Measurements from ENCODE around the gene TOP3B. TPM values are rescaled to one million over a fixed set of nuclear protein-coding genes. Genes with fewer than 3 reads are reported as not detected.

TOP3B gene
- polyA plus RNA-seq, 1 donor from 2014 or later = 33.7 TPM

DNA sequence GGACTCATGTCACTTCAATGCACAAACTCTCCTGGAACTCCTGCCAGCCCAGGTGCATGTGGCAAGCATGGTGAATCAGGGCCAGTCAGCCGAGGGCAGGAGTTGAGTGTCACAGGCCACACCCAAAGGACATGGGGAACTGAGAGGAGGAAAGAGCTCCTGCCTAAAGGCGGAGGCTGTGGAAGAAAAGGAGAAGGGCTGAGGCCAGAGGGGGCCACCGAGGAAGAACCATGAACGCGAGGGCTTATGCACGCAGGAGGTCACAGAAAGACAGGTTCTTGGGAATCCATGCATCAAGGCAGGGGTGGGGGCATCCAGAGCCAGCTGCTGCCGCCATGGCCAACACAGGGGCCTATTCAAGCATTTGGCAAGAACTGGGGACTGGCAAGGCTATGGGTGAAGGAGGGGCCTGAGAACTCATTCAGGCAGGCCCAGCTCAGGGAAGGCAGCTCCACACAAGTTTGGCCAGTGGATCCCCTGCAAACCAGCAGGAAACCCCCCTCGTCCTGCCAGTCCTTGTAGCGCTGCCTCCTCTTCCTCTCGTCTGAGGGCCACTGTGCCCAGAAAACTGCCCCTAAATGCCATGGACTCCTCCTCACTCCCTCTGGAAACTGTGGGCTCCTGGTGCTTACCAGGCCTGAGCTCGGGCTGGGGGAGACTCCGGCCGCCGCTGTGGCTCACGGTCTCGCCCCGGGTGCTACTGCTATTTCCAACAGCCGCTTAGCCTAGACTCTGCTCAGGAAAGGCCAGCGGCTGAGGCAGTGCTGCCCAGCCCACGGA is 45.4 kb downstream of the TOP3B start:
- Histone ChIP-seq H3K9me3 (ENCODE audit: low read length) (no peaks in the 10 kb centered on the region), H3K79me2 (replicated peaks; ENCODE audit: insufficient read depth, low read length) (no peaks in the 10 kb centered on the region), H3K9ac (ENCODE audit: low read length) (peak overlapping the region; percentile 88), H3K27me3 (ENCODE audit: insufficient read depth, low read depth, low read length) (no peaks in the 10 kb centered on the region), H3K4me3 (ENCODE audit: low read length) (peak overlapping the region; percentile 71), H3K36me3 (ENCODE audit: insufficient read depth, low read length) (no peaks in the 10 kb centered on the region), H3K9me2 (ENCODE audit: insufficient read depth, low read length) (no peaks in the 10 kb centered on the region), H3F3A (ENCODE audit: insufficient read depth, low read length, poor library complexity, severe bottlenecking) (no peaks in the 10 kb centered on the region), H2AFZ (ENCODE audit: low read depth, low read length) (no peak overlapping the region), H3K4me2 (ENCODE audit: low read length) (peak overlapping the region; percentile 39), H3K27ac (ENCODE audit: low read length) (peak overlapping the region; percentile 96), H4K20me1 (ENCODE audit: insufficient read depth) (no peaks in the 10 kb centered on the region)
- no peak for TF ChIP-seq POLR2AphosphoS5 (IDR thresholded peaks at IDR 0.05)
- no peak for TF ChIP-seq EZH2 (IDR thresholded peaks at IDR 0.05; ENCODE audit: borderline replicate concordance, insufficient read depth, low read length, poor library complexity, severe bottlenecking)
- no peak for TF ChIP-seq REST (IDR thresholded peaks at IDR 0.05; ENCODE audit: borderline replicate concordance)
- TF ChIP-seq RAD21 (conservative IDR thresholded peaks at IDR 0.05) = no peak
- no peak for TF ChIP-seq MXI1 (conservative IDR thresholded peaks at IDR 0.05; ENCODE audit: poor library complexity, severe bottlenecking)

DNA sequence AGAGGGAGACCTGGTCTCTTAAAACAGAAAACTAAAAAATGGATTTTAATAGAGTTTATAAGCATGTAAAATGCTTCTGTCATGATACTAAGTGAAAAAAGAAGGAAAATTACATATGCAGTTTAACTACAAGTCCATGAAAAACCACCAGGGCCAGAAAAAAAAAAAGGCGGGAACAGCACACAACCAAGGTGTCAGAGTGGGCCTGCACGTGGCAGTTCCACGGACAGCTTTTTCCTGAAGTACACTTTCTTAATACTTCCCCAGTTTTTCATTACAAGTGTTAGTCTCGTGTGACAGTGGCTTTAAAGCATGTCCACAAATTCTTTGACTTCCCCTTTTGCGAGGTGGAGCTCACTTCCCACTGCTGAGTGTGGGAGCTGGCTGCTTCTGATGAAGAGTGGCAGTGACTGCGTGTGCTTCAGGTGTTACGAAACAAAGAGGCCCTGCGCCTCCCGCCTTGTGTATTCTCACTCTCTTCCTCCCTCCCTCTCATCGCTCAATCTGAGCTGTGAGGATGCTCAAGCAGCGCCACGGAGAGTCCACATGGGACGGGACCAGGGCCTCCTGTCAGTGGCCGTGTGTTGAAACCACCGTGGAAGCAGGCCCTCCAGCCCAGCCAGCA is 46.3 kb downstream of the TOP3B start:
- no peaks in the 10 kb centered on the region for H3K27me3 ChIP-seq (ENCODE audit: insufficient read depth, low read depth, low read length)
- TF ChIP-seq EP300 (conservative IDR thresholded peaks at IDR 0.05; ENCODE audit: poor library complexity, severe bottlenecking) = no peak
- TF ChIP-seq SMC3 (conservative IDR thresholded peaks at IDR 0.05; ENCODE audit: poor library complexity) = no peak
- TF ChIP-seq RAD21 (conservative IDR thresholded peaks at IDR 0.05) = no peak
- TF ChIP-seq EZH2 (IDR thresholded peaks at IDR 0.05; ENCODE audit: borderline replicate concordance, insufficient read depth, low read length, poor library complexity, severe bottlenecking) = no peak
- TF ChIP-seq MXI1 (conservative IDR thresholded peaks at IDR 0.05; ENCODE audit: poor library complexity, severe bottlenecking) = no peak
- TF ChIP-seq REST (IDR thresholded peaks at IDR 0.05; ENCODE audit: borderline replicate concordance) = no peak
- TF ChIP-seq, protein P1, sequence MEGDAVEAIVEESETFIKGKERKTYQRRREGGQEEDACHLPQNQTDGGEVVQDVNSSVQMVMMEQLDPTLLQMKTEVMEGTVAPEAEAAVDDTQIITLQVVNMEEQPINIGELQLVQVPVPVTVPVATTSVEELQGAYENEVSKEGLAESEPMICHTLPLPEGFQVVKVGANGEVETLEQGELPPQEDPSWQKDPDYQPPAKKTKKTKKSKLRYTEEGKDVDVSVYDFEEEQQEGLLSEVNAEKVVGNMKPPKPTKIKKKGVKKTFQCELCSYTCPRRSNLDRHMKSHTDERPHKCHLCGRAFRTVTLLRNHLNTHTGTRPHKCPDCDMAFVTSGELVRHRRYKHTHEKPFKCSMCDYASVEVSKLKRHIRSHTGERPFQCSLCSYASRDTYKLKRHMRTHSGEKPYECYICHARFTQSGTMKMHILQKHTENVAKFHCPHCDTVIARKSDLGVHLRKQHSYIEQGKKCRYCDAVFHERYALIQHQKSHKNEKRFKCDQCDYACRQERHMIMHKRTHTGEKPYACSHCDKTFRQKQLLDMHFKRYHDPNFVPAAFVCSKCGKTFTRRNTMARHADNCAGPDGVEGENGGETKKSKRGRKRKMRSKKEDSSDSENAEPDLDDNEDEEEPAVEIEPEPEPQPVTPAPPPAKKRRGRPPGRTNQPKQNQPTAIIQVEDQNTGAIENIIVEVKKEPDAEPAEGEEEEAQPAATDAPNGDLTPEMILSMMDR (IDR thresholded peaks at IDR 0.05; ENCODE audit: poor library complexity, severe bottlenecking) = no peak
- no peak for TF ChIP-seq POLR2AphosphoS5 (IDR thresholded peaks at IDR 0.05)
- TF ChIP-seq TAF1 (IDR thresholded peaks at IDR 0.05; ENCODE audit: low read depth) = no peak
- no peaks in the 10 kb centered on the region for H3K79me2 ChIP-seq (replicated peaks; ENCODE audit: insufficient read depth, low read length)
- H3K9ac ChIP-seq (ENCODE audit: low read length) = no peak overlapping the region
- H3K4me3 ChIP-seq (ENCODE audit: low read length) = no peak overlapping the region
- H3K9me2 ChIP-seq (ENCODE audit: insufficient read depth, low read length) = no peaks in the 10 kb centered on the region
- no peaks in the 10 kb centered on the region for H3F3A ChIP-seq (ENCODE audit: insufficient read depth, low read length, poor library complexity, severe bottlenecking)
- no peak overlapping the region for H3K27ac ChIP-seq (ENCODE audit: low read length)
- no peak overlapping the region for H2AFZ ChIP-seq (ENCODE audit: low read depth, low read length)
- H3K36me3 ChIP-seq (ENCODE audit: insufficient read depth, low read length) = no peaks in the 10 kb centered on the region
- no peaks in the 10 kb centered on the region for H4K20me1 ChIP-seq (ENCODE audit: insufficient read depth)
- H3K9me3 ChIP-seq (ENCODE audit: low read length) = no peaks in the 10 kb centered on the region
- no peak overlapping the region for H3K4me2 ChIP-seq (ENCODE audit: low read length)

Data from neural cell (in vitro differentiated cells).